HG03066 (cell line): ENCODE results near the gene FAM118B.
"Not testable (repeated sequence)": the region's sequence is repeated elsewhere in the genome, so short reads cannot be mapped to it uniquely, and the experiment has no call there.

ENCODE experiments used
- ATAC-seq: cut with Tn5 transposase; IDR thresholded peaks from one replicate; pipeline ENCODE4 v1.9.1; 2021; ENCODE audit warnings: low read depth; ENCODE audit not compliant: unreplicated experiment

The FAM118B gene

GRCh38 chr11:126307706-126308105 lies 96.1 kb downstream of the FAM118B start:
- no peak for ATAC-seq

DNA sequence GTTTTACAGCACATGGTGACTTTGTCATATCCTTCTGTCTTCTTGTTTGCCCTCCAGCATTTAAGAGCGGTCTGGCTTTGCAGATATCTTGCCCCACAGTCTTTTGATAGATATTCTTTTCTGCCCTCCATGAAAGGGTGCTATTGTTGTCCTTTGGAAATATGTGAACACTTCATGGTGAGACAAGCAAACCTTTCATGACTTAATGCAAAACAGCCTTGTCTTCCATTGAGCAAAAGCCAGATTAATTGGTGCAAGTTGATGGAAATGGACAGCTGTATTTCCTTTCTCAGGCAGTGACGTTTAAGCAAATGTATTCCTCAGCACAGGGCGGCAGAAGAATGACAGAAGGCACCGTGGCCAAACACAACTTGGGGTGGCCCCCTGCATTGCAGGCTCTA lies 96.7 kb downstream of the FAM118B start:
- ATAC-seq, result no peak

DNA sequence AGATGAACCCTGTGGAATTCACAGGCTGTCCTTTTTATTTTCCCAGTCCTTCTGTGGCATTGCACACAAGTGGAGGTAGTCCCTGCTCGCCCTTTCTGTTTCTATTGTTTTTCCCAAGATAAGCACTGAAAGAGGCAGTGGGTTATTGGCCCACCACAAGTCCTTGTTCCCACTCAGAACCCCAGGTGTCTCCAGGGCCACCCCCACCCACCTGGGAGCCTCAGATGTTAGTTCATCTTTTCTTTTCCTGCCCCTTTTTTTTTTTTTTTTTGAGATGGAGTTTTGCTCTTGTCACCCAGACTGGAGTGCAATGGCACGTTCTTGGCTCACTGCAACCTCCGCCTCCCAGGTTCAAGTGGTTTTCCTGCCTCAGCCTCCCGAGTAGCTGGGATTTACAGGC lies 97.2 kb downstream of the FAM118B start:
- ATAC-seq, result not testable (repeated sequence)

GRCh38 chr11:126310200-126310991 lies 98.8 kb downstream of the FAM118B start:
- ATAC-seq, result peak; percentile 34

GRCh38 chr11:126310992-126311310 lies 99.4 kb downstream of the FAM118B start:
- ATAC-seq, result no peak

GRCh38 chr11:126311401-126312291 lies 100.1 kb downstream of the FAM118B start:
- peak; percentile 58 for ATAC-seq
